Urothelium cell line (cell line): ENCODE data around the gene PDE6G.
A peak's percentile ranks its signal among the peaks of the same experiment; 100 is the strongest.
"Not testable (repeated sequence)": the region's sequence is repeated elsewhere in the genome, so short reads cannot be mapped to it uniquely, and the experiment has no call there.

Source experiments
- DNase-seq: peaks from one replicate; pipeline ENCODE4 v3.0.0; 2011; ENCODE audit warnings: low spot score, mixed read lengths
- FAIRE-seq: peaks from 2 replicates; lab custom pipeline; 2011; peaks lifted over from hg19 to GRCh38; lab: Jason Lieb, UNC

The PDE6G gene

DNA sequence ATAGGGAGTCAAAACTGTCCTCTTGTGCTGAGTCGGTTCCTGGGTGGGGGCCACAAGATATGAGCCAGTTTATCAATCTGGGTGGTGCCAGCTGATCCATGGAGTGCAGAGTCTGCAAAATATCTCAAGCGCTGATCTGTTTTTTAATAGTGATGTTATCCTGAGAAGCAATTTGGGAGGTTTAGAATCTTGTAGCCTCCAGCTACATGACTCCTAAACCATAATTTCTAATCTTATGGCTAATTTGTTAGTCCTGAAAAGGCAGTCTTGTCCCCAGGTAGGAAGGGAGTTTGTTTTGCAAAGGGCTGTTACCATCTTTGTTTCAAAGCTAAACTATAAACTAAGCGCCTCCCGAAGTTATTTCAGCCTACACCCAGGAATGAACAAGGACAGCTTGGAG, 17.7 kb downstream of the PDE6G start:
- DNase-seq (no peak), FAIRE-seq (no peak)

DNA sequence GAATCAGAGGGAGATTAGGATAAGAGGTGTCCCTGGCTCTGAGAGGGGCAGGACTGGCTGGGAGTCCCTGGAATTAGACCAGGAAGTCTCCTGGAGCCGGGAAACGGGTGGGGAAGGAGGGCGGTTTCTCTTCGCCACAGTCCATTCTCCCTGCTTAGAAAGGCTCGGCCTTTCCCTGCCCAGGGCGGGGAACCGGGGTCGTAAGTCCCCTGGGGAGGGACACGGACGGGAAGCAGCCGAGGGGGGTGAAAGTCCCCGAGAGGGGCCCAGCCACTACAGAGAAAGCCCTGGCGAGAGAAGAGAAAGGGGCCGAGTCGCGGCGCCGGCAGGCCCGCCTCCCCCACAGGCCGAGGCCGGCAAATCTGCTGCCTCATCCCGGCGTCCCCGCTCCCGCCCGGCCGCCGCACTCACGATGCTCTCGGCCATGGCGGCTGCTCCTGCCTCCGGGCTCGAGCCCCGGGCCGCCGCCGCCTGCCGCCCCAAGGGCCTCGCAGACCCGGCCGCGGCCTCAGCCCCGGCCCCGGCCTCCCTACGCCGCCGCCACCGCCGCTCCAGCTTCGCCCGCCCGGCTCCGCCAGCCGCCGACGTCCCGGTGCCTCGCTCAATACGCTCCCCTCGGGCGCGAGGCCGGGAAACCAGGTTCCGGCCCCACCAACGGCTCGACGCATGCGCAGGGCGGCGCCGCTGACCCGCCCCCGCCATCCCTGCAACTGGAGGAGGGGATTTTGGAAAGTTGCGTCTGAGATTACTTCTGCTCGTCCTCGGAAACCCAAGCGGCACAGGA, 19.6 kb downstream of the PDE6G start, which contains the start of the genes NPLOC4 and TSPAN10:
TSS of gene NPLOC4 (minus strand) at position 608 of the 784 bp plus-strand sequence. CDS start at position 426, 182 bp downstream.
TSS of gene TSPAN10 (plus strand) at position 692 of the 784 bp plus-strand sequence. CDS start 5,217 bp downstream, outside the sequence.
- peak; percentile 50 for FAIRE-seq

DNA sequence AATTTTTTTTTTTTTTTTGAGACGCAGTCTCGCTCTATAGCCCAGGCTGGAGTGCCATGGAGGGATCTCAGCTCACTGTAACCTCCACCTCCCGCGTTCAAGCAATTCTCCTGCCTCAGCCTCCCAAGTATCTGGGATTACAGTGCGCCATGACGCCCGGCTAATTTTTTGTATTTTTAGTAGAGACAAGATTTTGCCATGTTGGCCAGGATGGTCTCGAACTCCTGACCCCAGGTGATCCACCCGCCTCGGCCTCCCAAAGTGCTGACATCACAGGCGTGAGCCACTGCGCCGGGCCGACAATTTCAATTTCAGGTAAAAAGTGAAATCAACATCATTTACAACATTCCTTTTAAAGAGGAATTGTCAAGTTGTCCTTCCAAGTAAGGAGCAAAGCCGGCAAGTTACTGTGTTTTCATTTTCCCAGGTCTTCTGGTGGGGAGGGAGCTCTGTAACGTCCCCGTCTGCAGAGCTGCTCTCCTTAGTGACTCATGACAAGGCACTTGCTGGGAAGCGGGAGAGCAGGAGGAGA, 20.3 kb downstream of the PDE6G start:
- FAIRE-seq (no peak), DNase-seq (peak; percentile 55)

More for the DNA sequence above, 19.6 kb downstream of the PDE6G start, which contains the start of the genes NPLOC4 and TSPAN10:
- DNase-seq: peak; percentile 99

DNA sequence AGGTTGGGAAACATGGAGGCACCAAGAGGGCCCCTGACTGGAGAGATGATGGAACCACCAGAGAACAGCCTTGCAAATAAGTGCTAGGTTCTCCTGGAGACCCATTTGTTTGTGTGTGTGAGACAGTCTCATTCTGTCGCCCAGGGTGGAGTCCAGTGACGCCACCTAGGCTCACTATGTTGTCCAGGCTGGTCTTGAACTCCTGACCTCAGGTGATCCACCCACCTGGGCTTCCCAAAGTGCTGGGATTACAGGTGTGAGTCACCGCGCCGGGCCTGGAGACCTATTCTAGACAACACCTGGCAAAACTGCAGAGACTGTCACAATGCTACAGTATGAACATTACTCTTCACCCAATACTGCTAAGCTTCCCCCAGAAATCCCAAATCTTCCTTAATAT, 20.9 kb downstream of the PDE6G start:
- DNase-seq (no peak), FAIRE-seq (no peak)

DNA sequence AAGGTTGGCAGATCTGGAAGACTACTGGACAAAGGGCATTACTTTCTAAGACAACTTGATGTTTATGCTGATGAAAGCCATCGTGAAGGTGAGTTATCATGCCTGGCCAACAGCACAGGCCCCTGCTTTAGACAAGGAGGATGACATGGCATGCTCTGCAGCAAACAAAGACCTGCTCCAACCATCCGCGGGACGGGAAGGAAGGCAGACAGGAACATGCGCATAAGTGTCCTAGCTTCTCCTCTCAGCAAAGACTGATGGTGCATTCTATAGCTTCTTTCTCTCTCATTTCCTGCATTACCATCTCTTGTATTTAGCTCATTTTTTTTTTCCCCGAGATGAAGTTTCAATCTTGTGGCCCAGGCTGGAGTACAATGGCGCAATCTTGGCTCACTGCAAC, 24.9 kb downstream of the PDE6G start:
- FAIRE-seq: no peak
- no peak for DNase-seq

DNA sequence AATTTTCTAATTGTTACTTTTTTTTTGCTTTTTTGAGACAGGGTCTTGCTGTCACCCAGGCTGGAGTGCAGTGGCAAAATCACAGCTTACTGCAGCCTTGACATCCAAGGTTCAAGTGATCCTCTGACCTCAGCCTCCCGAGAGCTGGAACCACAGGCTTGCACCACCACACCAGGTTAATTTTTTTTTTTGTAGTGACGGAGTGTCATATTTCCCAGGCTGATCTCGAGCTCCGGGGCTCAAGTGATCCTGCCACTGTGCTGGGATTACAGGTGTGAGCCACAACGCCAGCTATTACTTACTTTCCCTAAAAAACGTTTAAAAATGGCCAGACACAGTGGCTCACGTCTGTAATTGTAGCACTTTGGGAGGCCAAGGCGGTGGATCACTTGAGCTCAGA, 26.1 kb downstream of the PDE6G start:
- no peak for FAIRE-seq
- DNase-seq: no peak

DNA sequence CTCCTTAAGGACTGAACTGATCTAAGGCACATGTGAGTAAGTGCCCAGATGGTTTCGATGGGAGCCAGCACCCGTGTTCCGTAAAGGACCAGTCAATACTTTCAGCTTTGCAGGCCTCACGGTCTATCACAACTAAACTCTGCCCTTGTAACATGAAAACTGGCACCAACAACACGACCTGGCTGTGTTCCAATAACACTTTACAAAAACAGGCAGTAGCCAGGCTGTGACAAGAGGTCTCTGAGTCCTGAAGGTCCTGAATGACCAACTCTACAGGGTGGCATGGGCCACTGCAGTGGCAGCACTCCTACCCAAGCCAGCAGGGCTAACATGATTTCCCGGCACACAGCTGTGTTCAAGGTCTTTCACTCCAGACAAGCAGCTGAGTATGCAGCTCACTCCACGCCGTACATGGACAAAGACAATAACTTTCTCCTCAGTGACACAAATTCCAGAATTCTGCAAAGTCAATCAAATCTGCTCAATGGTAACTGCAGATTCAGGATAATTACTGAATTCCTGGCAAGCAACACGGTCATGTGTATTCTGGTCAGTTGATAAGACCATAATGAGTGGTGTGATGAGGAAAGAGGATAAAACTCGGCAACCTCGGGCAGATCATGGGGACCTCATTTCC, 34.7 kb downstream of the PDE6G start:
- FAIRE-seq (peak; percentile 77), DNase-seq (no peak)

DNA sequence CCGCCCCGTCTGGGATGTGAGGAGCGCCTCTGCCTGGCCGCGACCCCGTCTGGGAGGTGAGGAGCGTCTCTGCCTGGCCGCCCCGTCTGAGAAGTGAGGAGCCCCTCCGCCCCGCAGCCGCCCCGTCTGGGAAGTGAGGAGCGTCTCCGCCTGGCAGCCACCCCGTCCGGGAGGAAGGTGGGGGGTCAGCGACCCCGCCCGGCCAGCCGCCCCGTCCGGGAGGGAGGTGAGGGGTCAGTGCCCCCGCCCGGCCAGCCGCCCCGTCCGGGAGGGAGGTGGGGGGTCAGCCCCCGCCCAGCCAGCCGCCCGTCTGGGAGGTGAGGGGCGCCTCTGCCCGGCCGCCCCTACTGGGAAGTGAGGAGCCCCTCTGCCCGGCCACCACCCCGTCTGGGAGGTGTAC, 38.0 kb downstream of the PDE6G start:
- DNase-seq, FAIRE-seq: not testable (repeated sequence)

DNA sequence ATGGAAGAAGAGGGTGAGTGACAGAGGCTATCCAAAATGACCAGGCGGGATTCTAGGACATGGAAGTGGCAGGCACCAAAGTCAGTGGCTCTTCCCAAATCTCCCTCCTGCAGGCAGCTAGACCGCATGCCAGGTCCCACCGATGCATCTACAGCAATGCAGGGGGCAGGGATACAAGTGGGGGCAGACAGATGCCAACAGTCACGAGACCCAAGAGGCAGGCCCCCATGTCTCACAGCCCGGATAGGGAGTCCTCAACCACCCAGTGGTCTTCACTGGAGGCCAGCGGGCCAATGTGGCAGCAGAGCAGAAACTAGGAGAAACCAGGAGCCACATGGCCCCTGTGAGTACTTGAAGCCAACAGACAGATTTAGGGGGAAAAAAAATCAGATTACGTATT, 39.5 kb downstream of the PDE6G start:
- DNase-seq (no peak), FAIRE-seq (no peak)

DNA sequence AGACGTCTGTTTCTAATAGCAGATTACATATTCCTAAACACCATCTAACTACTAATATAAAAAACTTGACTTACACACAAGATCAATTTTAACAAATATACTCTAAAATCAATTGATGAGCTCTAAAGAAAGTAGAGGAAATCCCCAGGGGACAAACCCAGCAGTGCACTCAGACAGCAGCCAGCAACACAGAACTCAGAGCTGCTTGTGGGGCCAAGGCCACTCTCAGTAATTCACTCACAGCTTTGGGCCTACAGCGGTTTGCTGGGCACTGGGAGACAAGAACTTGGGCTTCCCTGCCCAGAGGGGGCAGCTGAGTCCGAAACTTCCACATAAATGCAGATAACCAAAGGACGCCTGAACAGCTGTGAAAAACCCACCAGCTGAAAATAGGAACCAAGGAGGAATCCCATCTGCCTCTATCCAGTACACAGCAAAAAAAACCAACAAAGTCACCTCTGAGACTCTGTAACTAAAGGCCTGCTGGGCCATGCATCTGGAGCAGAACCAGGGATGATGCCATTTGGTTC, 40.9 kb downstream of the PDE6G start:
- no peak for DNase-seq
- FAIRE-seq: no peak

DNA sequence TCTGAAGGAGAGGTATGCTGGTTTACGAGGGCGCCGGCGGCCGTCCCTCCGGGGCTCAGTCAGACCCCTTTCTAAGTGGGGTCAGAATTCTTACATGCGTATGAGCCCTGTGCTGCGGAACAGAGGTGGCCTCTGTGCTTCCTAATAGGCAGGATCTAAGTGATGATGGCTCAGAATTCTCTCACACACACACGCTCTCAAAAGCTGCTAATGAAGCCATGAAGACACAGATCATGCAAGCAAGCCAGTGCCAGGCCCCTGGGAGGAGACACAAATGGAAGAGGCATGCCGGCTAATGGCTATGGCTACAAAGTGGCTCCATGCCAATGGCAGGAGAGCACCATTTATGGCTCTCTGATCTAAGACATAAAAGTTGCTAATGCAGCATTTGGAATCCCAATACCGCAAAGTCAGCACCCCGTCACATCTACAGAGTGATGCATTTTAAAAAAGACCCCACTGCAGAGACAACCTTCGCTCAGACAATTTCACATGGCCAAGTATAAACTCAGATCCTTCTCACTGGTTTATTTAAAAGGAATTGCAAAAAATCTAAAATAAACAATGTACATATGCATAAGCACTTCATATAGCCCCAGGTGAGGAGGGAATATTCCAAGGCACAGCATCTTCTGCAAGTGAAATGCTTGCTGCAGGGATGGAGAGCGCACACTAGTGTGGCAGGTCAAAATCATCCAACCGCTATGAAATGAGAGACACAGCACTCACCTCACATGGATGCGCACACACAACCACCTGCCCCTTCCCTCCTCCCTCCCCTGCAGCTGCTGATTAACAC, 44.0 kb downstream of the PDE6G start:
- no peak for FAIRE-seq
- DNase-seq: no peak

DNA sequence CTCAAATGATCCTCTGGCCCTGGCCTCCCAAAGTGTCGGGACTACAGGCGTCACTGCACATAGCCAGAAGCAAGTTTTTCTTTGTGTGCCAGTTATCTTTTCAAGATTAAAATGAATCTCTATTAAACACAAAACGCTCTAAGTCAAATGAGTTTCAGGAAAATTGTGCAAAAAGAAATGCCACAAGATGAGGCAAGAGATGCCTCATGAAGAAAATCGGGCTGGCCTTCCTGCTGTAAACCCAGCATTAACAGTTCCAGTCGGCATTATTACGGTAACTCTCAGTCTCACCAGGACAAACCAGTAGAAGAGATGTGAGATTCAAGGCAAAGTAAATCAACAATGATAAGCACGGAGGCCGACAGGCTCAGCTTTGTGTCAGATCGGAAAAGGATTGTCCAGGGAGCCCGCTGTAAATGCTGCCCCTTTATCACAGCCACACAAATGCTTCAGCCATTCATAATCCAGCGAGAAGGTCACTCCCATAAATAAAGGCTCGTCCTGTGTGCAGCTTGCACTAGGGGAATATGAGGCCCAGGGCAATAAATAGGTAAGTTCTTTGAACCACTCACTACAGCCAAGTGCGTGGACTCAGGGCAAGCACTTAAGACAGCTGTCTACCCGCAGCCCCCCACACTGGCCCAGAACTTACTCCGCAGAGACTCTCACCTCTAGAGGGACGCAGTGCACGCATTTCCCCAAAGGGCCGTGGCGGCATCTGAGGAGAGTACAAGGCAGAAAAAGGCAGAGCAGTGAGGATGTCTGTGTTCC, 46.6 kb downstream of the PDE6G start:
- FAIRE-seq (no peak), DNase-seq (no peak)

DNA sequence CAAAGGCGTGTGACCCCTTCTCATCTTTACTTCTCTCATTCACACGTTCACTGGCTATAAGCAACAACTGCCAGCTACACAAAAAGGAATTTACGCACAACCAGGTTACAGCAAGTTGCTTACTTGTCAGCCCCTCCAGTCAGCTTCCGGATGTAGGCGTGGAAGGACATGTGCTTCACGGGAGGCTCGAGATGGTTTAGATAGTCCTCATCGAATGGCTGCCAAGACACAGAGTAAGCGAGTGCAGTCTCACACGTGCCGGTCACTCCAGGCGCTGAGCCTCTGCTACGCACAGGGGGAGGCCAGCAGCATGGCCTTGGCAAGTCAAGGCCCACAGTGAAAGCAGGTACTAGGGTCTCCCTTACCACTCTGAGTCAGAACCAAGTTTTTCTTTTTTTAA, 47.7 kb downstream of the PDE6G start:
- DNase-seq (no peak), FAIRE-seq (no peak)

DNA sequence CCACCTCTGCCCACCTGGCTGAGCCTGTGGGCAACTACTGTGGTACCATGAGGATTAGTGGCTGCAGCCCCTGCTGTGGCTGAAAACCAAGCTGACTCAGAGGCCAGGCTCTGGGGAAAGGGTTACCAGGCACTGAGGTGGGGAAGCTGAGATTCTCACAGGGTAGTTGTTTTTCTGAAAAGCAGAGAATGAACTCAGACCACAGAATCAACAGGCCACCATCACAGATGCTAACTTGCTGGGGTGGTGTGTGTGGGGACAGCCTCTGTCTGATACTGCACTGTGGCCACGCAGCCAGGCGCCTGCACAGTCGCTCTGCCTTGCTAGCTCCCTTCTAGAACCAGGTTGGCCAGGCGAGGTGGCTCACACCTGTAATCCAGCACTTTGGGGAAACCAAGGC, 48.3 kb downstream of the PDE6G start:
- no peak for FAIRE-seq
- DNase-seq: no peak

DNA sequence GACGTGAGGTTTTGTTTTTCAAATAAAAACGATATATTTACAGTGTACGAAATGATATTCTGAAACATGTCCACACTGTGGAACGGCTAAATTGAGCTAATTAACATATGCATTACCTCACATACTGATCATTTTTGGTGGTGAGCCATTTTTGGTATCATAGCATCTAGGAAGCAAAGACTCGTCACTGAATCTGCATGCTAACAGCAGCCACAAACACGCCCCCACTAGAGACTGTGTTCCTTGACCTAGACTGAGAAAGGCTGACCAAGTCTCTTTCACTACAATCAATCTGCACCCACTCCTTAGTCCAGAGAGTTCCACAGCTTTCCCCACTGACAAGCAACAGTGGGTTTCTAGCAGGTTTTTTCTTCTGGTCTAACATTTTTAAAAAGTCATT, 48.9 kb downstream of the PDE6G start:
- FAIRE-seq (no peak), DNase-seq (no peak)

DNA sequence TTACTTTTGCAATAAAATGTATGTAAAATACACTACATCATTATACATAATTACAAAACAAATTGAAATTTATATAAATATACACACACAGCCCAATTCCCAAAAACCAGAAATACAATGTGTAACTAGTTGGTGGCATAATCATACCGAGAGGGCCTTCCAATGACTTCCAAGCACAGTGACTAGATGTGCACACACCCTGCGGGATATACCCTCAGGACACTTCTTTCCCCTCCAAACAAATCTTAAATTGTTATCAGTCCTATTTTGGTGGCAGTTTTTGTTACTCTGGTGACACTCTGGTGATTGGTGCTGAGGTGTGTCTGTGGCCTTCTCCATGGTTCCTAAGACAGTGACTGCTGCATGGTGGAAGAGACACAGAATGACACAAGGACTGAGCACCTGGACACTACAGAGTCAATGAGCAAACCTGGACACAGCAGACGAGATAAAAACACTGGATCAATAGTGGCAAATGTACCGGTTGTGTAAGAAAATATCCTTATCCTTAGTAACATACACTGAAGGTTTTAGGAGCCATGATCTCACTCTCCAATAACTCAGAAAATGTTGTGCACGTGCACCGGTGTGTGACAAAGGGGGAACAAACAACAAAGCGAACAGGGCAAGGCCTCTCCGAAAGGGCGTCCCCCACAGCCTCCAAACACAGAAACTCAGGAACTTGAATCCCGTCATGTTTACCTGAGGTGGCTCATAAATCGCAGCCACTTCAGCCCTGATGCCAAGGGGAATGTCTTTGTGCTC, 52.3 kb downstream of the PDE6G start:
- no peak for DNase-seq
- no peak for FAIRE-seq

DNA sequence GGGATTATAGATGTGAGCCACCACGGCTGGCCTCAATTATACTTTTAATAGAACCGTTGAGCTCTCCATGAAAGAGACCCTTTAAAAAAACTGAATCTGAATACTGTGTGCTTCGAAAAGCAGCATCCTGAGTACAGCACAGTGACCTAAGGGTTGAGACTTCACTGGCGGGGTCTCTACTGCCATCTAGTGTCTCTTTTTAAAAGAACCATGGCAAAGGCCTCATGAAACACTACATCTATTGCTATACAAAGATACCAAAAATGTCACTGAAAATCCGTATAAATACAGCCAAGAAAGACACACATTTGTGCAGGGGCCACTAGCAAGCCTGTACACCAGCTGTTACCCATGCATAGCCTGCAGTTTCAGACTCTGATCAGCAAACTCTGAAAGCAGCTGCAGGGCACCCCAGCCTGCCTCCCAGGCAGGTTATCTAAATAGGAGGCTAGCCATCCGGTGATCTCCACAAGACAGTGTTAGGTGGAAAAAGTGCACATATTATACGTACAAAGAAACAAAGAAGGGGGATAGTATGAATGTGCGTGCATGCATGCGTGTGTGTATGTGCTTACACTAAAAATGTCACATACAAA, 54.7 kb downstream of the PDE6G start:
- FAIRE-seq (no peak), DNase-seq (peak; percentile 79)
